NCI-H526 (cell line): ENCODE measurements around the gene UNK.

Source experiments
- DNase-seq, 2 experiments: peaks; one replicate each; lab custom pipeline; 2025; lab: John Stamatoyannopoulos, UW

UNK gene

GRCh38 chr17:75774471-75774990, 10.1 kb upstream of the UNK start:
- no peak for DNase-seq

DNA sequence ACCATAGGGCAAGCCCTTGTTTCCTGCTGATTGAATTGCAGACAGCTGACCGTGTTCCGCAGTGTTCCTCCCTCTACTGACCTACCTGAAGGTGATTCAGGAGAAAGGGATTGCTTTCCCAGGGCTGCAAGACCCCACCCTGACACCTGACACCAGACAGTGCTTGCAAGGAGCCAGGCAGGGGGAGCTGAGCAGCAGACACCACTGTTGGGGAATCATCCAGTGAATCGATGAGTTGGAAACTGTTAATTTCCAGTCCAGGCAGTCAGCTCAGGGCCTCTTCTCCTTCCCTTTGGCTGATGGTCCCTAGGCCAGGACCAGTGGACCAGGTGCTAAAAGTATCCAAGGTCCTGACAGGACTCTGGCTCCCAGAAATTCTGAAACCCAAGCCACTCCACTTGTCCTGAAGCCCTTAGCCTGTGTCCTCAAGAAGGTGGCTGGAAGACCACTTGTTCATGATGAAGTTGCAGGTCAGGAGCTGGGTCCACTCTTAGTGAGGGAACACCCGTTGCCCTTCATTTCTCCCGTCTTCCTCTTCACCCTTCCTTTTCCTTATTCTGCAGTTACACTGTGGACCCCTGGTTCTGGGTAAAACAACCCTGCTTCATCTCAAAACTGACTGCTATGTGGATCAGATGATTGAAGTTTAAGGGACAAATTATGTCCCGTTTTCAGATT, 9.5 kb upstream of the UNK start:
- no peak for DNase-seq

- DNase-seq, result no peak
Observed at GRCh38 chr17:75776386-75777295, 8.0 kb upstream of the UNK start.

- no peak for DNase-seq
Observed at GRCh38 chr17:75777296-75777922, 7.2 kb upstream of the UNK start.

DNA sequence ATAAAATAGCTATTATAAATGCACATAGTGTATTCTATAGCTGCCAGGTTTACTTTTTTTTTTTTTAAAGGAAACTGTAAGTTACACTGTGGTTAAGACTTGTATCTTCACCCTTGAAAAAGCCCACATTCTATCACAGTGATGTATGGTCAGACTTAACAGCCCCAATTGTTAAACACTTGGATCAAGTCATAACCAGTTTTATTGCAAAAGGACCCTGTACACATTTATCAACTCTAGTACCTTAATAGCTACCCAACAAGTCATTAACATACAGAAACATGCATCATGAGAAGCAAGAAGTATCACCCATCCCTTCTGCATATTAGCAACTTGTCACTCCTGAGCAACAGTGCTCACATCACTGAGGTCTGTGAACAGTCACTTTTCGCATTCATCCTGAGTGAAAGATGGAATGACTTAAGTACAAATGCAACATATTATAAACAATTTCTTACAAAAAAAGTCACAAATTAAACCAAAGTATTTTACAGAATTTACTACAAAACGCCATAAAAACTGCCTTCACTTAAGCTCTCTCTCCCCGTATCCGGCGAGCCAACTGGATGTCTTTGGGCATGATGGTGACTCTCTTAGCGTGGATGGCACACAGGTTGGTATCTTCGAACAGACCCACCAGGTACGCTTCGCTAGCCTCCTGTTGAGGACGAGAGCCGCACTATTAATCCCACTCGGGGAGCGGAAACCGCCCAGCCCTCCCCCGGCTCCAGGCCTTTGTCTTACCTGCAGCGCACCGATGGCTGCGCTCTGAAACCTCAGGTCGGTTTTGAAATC, 6.3 kb upstream of the UNK start:
- peak in 1 of 2 experiments; percentile 49 for DNase-seq

DNA sequence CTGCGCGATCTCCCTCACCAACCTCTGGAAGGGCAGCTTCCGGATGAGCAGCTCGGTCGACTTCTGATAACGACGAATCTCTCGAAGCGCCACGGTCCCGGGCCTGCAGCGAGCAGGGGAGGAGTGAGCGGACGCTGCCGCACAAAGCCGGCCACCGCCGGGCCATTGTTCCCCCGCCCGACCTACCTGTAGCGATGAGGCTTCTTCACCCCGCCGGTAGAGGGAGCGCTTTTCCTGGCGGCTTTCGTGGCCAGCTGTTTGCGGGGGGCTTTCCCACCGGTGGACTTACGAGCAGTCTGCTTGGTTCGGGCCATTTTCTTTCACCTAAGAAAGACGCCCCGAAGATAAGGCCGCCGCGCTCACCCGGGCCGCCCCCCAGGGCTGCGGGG, 5.8 kb upstream of the UNK start:
- peak; percentile 54 to 65 for DNase-seq

DNA sequence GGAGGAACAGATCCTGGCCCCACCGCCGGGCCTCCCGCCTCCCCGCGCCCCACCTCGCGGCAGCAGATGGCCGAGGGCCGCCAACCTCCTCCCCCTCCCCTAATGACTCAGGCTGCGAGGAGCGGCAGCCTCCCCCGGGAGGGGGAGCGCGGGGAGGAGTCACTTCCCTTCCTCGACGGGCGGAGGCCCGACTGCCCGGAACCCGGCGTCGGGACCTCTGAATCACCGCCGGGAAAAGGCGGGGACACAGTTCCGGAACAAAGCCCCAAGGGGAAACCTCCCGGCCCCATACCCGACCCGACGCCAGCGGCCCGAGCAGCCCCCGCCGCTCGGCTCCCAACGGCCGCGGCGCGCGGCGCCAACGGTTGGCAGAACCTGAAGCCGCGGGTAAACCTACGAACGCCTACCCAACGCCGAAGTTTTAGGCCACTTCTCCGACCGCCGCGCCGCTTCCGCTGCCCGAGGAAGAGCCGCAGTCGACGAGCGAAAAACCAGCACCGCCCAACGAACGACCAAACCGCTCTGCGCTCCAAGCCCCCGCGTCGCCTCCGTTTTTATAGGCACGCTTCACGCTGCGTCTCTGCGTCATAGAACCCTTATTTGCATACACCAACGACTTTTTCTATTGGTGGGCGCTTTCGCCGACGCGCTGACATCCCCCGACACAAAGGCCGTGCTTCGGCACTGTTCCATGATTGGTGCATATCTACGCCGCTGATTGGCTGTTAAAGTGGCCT, 5.2 kb upstream of the UNK start:
- peak; percentile 99 for DNase-seq

DNA sequence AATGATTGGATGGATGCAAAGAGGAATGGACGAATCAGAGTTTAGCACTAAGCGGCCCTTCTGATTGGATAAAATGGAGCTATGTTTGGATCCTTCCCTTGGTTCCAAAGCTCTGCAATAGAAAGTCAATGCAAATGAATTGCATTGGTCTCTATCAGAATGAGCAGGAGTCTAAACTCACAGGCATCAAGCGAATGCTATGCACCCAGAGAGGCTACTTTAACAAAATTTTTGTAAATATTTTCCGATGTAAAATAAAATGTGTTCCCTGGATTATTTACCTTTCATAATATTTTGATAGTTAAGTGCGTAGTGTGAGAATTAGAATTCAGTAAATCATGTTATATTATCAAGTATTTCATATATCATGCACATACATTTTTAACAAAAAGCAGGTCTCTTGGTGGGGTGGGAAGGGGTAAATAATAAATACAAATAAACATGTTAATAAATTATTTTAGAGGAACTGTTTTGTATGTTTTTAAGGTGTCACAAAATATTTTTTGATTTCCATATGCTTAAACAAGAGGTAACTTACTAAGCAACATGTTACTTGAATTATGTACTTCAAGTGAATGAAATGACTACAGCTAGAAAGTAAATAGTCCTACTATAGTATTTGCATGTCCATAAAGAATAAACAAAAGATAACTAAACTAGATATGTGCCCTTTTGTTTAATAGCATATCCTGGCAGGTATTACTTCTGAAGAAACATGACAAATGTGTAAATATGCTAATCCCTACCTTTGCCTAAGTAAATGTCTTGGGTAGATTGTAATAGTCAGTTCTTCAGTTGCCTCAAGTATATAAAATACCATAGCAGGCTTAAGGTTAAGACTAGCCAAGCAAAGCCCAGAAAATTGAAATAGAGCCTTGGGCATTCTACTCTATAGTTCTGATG, 4.4 kb upstream of the UNK start:
- peak; percentile 85 to 92 for DNase-seq

- peak; percentile 54 to 80 for DNase-seq
Observed at GRCh38 chr17:75783069-75783783, 1.4 kb upstream of the UNK start.

- DNase-seq, result peak in 1 of 2 experiments; percentile 56
Observed at GRCh38 chr17:75783803-75784472, 668 bp upstream of the UNK start.

GRCh38 chr17:75785016-75785890, 647 bp downstream of the UNK start:
- DNase-seq, result peak; percentile 89 to 95

- DNase-seq, result no peak
Observed at GRCh38 chr17:75791254-75791653, 6.6 kb downstream of the UNK start.

GRCh38 chr17:75793460-75793859, 8.9 kb downstream of the UNK start:
- DNase-seq, result no peak

DNA sequence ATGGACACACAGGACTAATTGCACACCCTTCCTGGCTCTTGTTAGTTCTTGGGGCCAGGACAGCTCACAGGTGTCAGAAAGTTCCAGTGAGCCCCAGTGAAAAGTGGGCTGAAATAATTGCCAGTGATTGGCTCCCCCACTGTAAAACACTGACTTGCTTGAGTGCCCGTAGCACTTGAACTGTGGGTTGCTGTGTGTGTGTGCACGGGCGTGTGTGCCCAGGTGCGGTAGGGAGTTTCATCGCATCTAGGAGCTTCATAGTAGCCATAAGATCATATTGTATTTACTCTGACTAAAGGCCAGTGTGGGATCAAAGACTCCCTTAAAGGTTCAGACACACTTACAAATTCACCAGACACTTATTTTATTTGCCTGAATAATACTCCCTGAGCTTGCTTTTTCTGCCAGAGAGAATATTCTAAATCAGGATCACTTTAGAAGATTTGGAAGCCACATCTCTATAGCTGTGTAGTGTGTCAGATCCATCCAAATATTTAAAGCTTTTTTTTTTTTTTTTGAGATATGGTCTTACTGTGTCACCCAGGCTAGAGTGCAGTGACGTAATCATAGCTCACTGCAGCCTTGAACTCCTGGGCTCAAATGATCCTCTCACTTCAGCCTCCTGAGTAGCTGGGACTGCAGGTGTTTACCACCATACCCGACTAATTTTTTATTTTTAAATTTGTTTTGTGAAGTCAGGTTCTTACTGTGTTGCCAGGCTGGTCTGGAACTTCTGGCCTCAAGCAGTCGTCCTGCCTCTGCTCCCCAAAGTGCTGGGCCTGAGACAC, 11.4 kb downstream of the UNK start:
- DNase-seq, result no peak

DNA sequence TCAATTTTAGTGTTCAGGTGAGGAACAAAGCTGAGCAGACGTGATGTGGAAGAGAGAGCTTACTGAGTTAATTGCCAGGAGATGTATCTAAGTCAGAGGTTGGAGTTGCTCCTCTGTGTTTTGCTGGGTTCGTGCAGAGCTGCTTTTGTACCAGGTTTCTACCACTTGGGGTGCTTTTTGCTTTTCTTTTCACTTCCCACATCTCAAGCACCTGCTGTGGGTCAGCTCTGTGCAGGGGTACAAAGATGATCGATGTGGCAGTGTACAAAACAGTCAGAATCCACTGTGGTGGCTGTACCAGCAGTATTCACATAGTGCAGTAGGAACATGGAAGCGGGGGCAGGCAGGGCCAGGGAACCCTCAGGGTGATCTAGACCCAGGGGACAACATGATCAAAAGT, 14.8 kb downstream of the UNK start:
- no peak for DNase-seq

GRCh38 chr17:75803883-75804282, 19.3 kb downstream of the UNK start:
- no peak for DNase-seq
